Stimulated activated CD8-positive, alpha-beta memory T cell treated with anti-CD3 and anti-CD28 coated beads, Interleukin-4, amount 100 ng/mL, for 24 hours (primary cell): Measurements from ENCODE around the gene IQCC.

Experiments used
- DNase-seq: peaks from one replicate; pipeline ENCODE4 v3.0.0-alpha.2; 2020; ENCODE audit warnings: low read depth

The IQCC gene

DNA sequence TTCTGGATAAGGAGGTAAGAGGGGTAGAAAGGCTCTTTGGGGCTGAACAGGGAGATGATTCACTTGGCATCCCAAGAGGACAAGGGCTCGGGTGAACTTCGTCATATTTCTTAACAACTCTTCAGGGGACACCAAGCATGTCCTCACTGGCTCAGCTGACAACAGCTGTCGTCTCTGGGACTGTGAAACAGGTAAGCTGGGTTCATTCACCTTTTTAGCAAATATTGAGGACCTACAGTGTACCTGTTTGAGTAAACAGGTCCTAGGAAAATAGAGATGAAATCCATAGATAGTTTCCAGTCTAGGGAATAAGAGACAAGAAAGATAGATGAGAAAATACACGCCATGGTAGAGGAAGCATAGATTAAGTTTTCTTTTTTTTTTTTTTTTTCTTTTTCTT, 18.8 kb downstream of the IQCC start:
- DNase-seq: no peak

GRCh38 chr1:32228771-32229170, 23.3 kb downstream of the IQCC start:
- DNase-seq: no peak

GRCh38 chr1:32231843-32232432, 26.5 kb downstream of the IQCC start:
- DNase-seq: no peak

GRCh38 chr1:32232558-32233304, 27.3 kb downstream of the IQCC start:
- no peak for DNase-seq

DNA sequence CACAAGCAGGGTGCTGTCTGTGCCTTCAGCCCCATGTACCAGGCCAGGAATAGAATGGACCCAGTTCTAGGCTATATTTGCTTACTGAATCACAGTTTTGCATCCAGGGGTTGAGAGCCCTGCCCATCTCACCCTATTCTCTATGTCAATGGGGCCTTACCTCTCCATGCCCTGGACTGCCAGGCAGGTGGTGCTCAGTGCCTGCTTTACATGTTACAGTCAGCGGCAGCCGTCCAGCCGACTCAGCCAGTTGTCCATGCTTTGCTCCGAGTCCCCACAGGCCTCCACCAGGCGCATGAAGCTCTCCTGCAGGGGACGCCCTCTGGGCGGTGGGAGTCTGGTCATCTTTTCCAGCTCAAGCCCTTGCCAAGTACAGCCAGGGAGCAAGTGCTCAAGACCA, 29.3 kb downstream of the IQCC start:
- no peak for DNase-seq

GRCh38 chr1:32239337-32239736, 33.9 kb downstream of the IQCC start:
- DNase-seq: no peak

- no peak for DNase-seq
These were observed 34.3 kb downstream of the IQCC start for GRCh38 chr1:32239790-32240139.

DNA sequence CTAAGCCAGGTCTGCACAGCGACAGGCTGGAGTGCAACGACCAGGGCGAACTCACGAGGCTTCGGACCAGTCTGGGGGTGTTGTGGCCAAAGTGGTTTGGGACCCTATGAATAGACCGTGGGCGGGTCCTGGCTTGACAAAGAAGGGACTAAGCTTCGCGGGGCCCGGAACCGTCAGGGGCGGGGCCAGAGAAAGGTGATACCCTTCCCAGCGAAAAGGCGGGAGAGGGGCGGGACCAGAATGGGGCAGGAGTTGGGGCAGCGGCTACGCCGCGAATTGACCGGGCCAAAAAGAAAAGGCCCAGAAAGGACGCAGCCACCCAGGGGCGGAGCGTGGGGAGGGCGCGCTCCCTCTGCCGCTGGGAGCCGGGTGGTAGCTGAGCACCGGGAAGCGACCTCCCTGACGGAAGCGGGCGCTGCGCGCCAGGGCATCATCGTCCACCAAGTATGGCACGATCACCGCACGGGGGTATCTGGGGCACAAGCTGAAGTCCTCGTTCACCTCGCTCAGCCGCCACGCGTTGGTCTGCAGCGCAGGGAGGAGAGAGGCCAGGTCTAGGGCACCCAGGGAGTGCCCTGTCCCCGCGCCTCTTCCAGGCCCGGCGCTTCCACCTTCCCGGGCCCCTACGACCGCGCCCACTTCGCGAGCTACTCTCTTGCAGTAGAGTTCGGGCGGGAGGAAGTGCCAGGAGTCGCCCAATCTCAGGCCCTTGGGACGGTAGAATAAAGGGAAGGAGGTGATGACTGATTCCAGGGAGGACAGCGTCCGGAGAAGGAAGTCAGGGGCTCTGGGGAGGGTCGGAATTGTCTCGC, 34.9 kb downstream of the IQCC start:
- DNase-seq: no peak

GRCh38 chr1:32241001-32241763, 35.7 kb downstream of the IQCC start:
- no peak for DNase-seq

DNA sequence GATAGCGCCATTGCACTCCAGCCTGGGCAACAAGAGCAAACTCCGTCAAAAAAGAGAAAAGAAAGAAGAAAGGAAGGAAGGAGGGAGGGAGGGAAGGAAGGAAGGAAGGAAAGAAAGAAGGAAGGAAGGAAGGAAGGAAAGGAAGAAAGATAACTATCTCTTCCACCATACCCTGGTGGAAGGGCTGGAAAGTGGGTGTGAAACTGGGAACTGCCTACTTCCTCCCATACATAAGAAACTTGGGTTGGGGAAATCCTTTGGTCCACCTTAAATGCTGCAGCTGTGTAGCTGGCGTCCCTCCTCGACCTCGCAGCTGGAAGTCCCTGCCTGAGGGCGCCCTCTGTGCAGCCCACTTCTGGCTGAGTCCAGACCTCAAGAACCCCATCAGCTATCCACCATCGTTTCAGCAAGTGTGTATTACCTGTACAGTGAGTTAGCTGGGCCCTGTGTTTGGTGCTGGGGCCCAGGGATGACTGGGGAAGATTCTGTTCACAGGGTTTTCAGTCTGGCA, 36.9 kb downstream of the IQCC start:
- DNase-seq: no peak

DNA sequence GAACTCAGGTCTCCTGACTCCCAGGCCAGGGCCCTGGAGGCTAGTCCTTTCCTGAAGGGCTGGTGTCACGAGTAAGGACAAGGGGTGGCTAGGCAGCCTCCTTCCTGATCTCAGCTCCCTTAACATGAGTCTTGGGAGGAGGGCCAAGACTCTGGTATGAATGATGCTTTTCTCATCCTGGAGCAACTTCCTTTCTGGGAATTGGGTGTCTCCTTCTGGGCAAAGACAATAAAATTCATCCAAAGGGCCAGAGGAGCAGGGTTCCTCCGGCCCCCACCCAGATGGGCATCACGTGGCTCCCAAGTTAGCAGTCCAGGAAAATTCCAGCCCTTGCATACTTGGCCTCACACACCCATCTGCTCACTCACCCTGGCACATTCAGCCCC, 41.4 kb downstream of the IQCC start, which contains the start of gene FAM167B:
TSS of gene FAM167B (plus strand) at position 335 of the 386 bp plus-strand sequence. CDS start 200 bp downstream, outside the sequence.
- DNase-seq: no peak

DNA sequence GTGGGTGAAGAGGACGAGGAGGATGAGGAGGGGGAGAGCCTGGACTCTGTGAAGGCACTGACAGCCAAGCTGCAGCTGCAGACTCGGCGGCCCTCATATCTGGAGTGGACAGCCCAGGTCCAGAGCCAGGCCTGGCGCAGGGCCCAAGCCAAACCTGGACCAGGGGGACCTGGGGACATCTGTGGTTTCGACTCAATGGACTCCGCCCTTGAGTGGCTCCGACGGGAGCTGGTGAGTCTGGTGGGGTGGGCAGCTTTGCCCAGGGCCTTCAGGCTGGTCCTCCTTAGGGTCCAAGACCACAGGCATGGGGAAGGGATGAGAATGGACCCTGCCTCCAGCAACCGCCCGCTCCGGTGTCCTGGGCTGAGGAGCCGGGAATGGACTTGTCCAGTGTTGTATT, 42.0 kb downstream of the IQCC start:
- no peak for DNase-seq

DNA sequence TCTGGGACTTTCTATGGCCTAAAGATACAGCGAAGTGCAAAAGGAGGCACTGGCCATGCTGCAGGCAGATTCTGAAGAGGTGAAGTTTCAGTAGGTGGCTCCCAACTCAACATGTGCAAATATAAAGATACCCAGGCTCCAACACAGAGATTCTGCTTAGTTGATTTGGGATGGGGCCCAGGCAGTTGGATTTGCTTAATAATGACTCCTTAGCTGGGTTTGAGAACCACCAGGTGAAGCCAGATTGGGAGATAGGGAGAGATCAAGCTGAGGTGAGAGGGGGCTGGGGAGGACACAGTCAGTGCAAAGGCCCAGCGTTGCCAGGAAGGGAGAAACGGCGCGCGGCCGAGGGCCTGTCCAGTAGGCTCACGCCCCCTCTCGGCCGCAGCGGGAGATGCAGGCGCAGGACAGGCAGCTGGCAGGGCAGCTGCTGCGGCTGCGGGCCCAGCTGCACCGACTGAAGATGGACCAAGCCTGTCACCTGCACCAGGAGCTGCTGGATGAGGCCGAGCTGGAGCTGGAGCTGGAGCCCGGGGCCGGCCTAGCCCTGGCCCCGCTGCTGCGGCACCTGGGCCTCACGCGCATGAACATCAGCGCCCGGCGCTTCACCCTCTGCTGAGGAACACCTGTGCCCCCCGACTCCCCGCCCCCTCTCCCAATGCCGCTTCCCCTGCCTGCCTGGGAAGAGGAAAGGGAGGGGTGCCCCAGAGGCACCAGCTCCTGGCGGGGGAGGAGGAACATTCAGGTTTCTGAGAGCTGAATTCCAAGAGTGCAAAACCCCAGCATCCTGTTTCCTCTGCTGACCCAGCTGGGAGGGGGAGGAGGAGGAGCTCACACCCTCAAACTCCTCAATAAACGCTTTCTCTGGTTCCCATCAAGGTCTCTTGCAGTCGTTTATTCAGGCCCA, 42.8 kb downstream of the IQCC start:
- peak; percentile 72 for DNase-seq

DNA sequence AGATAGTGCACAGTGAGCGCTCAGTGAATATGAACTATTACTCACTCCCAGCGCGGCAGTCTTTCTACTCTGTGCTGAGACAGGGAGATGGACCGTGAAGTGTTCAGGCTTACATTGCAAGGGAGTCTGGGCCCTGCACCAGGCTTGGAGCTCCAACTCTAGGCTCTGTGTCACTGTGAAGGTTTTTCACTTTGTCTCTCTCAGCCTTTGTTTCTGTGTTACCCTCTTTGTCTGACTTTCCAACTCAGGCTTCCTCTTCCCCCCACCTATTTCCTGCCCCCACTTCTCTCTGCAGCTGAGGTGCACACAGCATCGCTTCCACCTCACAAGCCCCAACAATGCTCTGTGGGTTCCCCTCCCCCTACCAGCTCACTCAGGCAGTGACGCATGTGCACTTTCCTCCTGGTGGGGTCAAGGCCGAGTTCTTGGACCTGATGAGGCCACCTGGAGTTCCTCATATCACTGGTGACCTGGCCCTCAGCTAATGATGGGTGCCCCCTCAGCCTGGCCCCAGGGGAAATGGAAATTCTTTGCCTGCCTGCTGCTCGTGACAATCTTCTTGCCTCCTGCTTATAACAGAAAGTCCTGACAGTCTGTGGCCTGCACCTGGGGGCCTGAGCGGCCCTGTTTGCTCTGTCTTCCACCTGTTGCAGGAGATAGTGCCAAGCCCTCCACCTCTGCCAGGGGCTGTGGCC, 44.5 kb downstream of the IQCC start:
- DNase-seq: peak; percentile 70

DNA sequence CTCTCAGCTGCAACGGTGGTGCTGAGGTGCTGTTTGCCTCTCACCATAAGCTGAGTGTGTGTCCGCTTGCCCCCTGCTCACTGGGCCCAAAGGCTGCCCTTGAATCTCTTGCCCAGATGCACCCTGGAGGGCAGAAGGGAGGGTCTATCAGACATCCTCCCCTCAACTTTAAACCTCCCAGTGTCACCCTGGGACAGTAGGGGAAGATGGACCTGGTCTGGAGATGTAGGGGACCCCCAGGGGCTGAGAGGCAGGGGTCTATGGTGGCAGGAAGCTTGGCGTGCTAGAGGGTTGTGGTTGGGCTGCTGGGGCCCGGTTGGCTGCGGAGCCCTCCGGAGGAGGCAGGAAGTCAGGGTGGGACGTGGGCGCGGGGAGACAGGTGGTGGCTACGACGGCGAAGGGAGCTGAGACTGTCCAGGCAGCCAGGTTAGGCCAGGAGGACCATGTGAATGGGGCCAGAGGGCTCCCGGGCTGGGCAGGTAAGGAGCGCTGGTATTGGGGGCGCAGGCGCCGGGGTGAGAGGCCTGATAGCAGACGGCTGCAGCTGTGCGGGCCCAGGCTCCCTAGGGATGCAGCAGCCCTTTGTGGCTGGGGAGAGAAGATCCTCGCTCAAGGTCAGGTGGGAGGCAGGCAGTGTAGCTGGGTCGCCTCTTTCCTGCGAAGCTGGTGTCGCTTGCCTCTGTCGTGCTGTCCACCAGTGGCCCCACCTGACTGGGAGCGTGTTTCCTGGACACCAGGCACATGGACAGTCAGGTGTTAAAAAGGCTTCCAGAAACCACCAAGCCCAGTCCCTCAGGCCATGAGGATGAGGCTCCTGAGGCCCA, 45.6 kb downstream of the IQCC start, which contains the start of gene LCK:
TSS of gene LCK (plus strand) at position 373 of the 824 bp plus-strand sequence. CDS start 23,065 bp downstream, outside the sequence.
- peak; percentile 58 for DNase-seq

- DNase-seq: no peak
These were observed 49.9 kb downstream of the IQCC start for GRCh38 chr1:32255072-32256071.

DNA sequence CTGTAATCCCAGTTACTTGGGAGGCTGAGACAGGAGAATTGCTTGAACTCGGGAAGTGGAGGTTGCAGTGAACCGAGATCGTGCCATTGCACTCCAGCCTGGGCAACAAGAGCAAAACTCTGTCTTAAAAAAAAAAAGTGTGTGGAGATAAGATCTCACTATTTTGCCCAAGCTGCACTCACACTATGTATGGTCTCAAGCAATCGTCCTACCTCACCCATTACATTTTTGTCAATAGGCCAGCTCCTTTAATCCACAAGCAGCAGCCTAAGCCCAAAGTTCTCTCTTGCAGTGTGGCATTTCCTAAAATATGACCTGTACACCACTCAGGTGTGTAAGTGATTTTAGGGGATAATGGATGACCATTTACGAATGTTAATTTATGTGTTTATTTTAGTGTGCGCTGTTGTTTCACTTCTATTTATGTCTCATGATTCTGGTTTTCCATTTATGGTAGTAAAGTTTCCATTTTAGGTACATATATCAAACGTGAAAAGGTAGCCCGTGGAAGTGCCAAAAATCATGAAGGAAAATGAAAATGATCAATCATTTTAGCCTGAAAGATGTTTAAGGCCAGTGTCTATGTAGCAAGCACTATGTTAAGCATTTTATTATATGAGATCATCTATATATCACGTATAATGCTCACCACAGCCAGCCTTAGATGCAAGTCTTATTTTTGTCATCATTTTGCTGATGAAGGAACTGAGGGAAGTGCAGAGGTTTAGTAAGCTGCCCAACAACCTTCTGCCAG, 51.2 kb downstream of the IQCC start:
- DNase-seq: no peak

- DNase-seq: no peak
These were observed 51.7 kb downstream of the IQCC start for GRCh38 chr1:32257227-32257508.
